Measurements from ENCODE around the gene VWA3A. TPM values are rescaled to one million over a fixed set of nuclear protein-coding genes. Genes with fewer than 3 reads are reported as not detected.
"Not testable (repeated sequence)": the region's sequence is repeated elsewhere in the genome, so short reads cannot be mapped to it uniquely, and the experiment has no call there.

The VWA3A gene
- total and polyA plus RNA-seq, 7 experiments from 2014 or later, result 0.19 to 0.84 (median 0.32) TPM; not detected in 2

GRCh38 chr16:22098405-22099255 lies 6.3 kb downstream of the VWA3A start:
- intact Hi-C loops (cut with micrococcal nuclease), result loop anchor here (1.0 kb wide), 2 partner anchors 90 to 97 kb away; partner anchors contain the start of gene PDZD9 (in 2 of the 2)
- Histone ChIP-seq H3K4me1 (ENCODE audit: control insufficient read depth in 2 of 2, insufficient read depth in 2 of 2, low read length in 2 of 2) (no peaks in the 10 kb centered on the region), H3K27me3 (ENCODE audit: control insufficient read depth in 2 of 2, insufficient read depth in 2 of 2, low read length in 2 of 2) (no peaks in the 10 kb centered on the region), H3K4me3 (ENCODE audit: low read length) (no peak overlapping the region), H3K27ac (ENCODE audit: low read depth, low read length) (no peak overlapping the region), H3K9me3 (ENCODE audit: control insufficient read depth in 2 of 3, low read length in 3 of 3) (no peaks in the 10 kb centered on the region), H3K36me3 (ENCODE audit: control insufficient read depth in 2 of 3, insufficient read depth in 3 of 3, low read length in 3 of 3) (no peaks in the 10 kb centered on the region)
- ChIA-PET CTCF (interaction anchor here (0.6 to 1.4 kb wide), 14 partner anchors 8 to 1086 kb away, joined by 3 to 8 read pairs (median 4); no protein-coding TSS in a partner anchor), POLR2A (no interaction called here)
- Mint-ChIP-seq H3K9me3 (no peaks in the 10 kb centered on the region), H3K4me3 (peak overlapping the region in 4 of 10 donors; percentile 34 to 74 (median 53)), H3K27ac (peak overlapping the region in 1 of 9 donors; percentile 19), H3K27me3 (peaks cover 9 to 24% (median 17%) of the 10 kb centered on the region in 5 donors), H3K36me3 (no peaks in the 10 kb centered on the region), H3K4me1 (peaks cover 0 to 5% (median 0%) of the 10 kb centered on the region in 7 donors)
- peak; percentile 76 for ATAC-seq
- peak in 7 of 9 donors; percentile 15 to 55 (median 42) for DNase-seq

GRCh38 chr16:22099256-22099975 lies 7.1 kb downstream of the VWA3A start:
- H3K4me3 ChIP-seq (ENCODE audit: low read length), result no peak overlapping the region
- H3K4me1 Mint-ChIP-seq, result peaks cover 0 to 5% (median 0%) of the 10 kb centered on the region in 7 donors
- intact Hi-C loops (cut with micrococcal nuclease), result loop anchor here (1.0 kb wide), 2 partner anchors 89 to 98 kb away; partner anchors contain the start of gene PDZD9 (in 2 of the 2)
- peak overlapping the region in 1 of 9 donors; percentile 19 for H3K27ac Mint-ChIP-seq
- no peaks in the 10 kb centered on the region for H3K9me3 ChIP-seq (ENCODE audit: control insufficient read depth in 2 of 3, low read length in 3 of 3)
- H3K36me3 ChIP-seq (ENCODE audit: control insufficient read depth in 2 of 3, insufficient read depth in 3 of 3, low read length in 3 of 3), result no peaks in the 10 kb centered on the region
- H3K27me3 ChIP-seq (ENCODE audit: control insufficient read depth in 2 of 2, insufficient read depth in 2 of 2, low read length in 2 of 2), result no peaks in the 10 kb centered on the region
- H3K4me1 ChIP-seq (ENCODE audit: control insufficient read depth in 2 of 2, insufficient read depth in 2 of 2, low read length in 2 of 2), result no peaks in the 10 kb centered on the region
- peak overlapping the region in 1 of 10 donors; percentile 34 for H3K4me3 Mint-ChIP-seq
- H3K36me3 Mint-ChIP-seq, result no peaks in the 10 kb centered on the region
- H3K9me3 Mint-ChIP-seq, result no peaks in the 10 kb centered on the region
- ChIA-PET POLR2A (no interaction called here), CTCF (interaction anchor here (0.6 to 1.4 kb wide), 14 partner anchors 8 to 1086 kb away, joined by 3 to 8 read pairs (median 4); no protein-coding TSS in a partner anchor)
- DNase-seq (no peak), ATAC-seq (no peak)
- no peak overlapping the region for H3K27ac ChIP-seq (ENCODE audit: low read depth, low read length)
- H3K27me3 Mint-ChIP-seq, result peaks cover 9 to 24% (median 17%) of the 10 kb centered on the region in 5 donors

- Mint-ChIP-seq H3K9me3 (no peaks in the 10 kb centered on the region), H3K27me3 (peaks cover 0 to 24% (median 5%) of the 10 kb centered on the region in 5 donors), H3K36me3 (no peaks in the 10 kb centered on the region), H3K4me1 (peaks cover 0 to 5% (median 0%) of the 10 kb centered on the region in 7 donors), H3K4me3 (no peak overlapping the region), H3K27ac (no peak overlapping the region)
- Histone ChIP-seq H3K4me3 (ENCODE audit: low read length) (no peak overlapping the region), H3K36me3 (ENCODE audit: control insufficient read depth in 2 of 3, insufficient read depth in 3 of 3, low read length in 3 of 3) (no peaks in the 10 kb centered on the region), H3K4me1 (ENCODE audit: control insufficient read depth in 2 of 2, insufficient read depth in 2 of 2, low read length in 2 of 2) (no peaks in the 10 kb centered on the region), H3K9me3 (ENCODE audit: control insufficient read depth in 2 of 3, low read length in 3 of 3) (no peaks in the 10 kb centered on the region), H3K27me3 (ENCODE audit: control insufficient read depth in 2 of 2, insufficient read depth in 2 of 2, low read length in 2 of 2) (no peaks in the 10 kb centered on the region), H3K27ac (ENCODE audit: low read depth, low read length) (no peak overlapping the region)
- intact Hi-C loops (cut with micrococcal nuclease), result no loop called here
- CTCF ChIA-PET, result no interaction called here
- DNase-seq, result no peak
- POLR2A ChIA-PET, result no interaction called here
- ATAC-seq, result no peak
These were observed 11.1 kb downstream of the VWA3A start for GRCh38 chr16:22103441-22103840.

GRCh38 chr16:22109258-22109898 lies 17.0 kb downstream of the VWA3A start:
- Histone ChIP-seq H3K4me3 (ENCODE audit: low read length) (no peak overlapping the region), H3K4me1 (ENCODE audit: control insufficient read depth in 2 of 2, insufficient read depth in 2 of 2, low read length in 2 of 2) (no peaks in the 10 kb centered on the region), H3K9me3 (ENCODE audit: control insufficient read depth in 2 of 3, low read length in 3 of 3) (no peaks in the 10 kb centered on the region), H3K27ac (ENCODE audit: low read depth, low read length) (no peak overlapping the region), H3K36me3 (ENCODE audit: control insufficient read depth in 2 of 3, insufficient read depth in 3 of 3, low read length in 3 of 3) (no peaks in the 10 kb centered on the region), H3K27me3 (ENCODE audit: control insufficient read depth in 2 of 2, insufficient read depth in 2 of 2, low read length in 2 of 2) (no peaks in the 10 kb centered on the region)
- Mint-ChIP-seq H3K27ac (peak overlapping the region in 3 of 9 donors; percentile 6 to 42 (median 9)), H3K36me3 (no peaks in the 10 kb centered on the region), H3K4me1 (peaks cover 0 to 5% (median 0%) of the 10 kb centered on the region in 7 donors), H3K4me3 (no peak overlapping the region), H3K27me3 (peaks cover 0 to 27% (median 5%) of the 10 kb centered on the region in 5 donors), H3K9me3 (no peaks in the 10 kb centered on the region)
- intact Hi-C loops (cut with micrococcal nuclease), result no loop called here
- CTCF ChIA-PET, result interaction anchor here (1.5 kb wide), 1 partner anchor 10 kb away, joined by 8 read pairs; no protein-coding TSS in a partner anchor
- peak; percentile 27 for ATAC-seq
- POLR2A ChIA-PET, result no interaction called here
- DNase-seq, result no peak

- H3K27me3 ChIP-seq (ENCODE audit: control insufficient read depth in 2 of 2, insufficient read depth in 2 of 2, low read length in 2 of 2); intact Hi-C loops (cut with micrococcal nuclease); H3K4me1 ChIP-seq (ENCODE audit: control insufficient read depth in 2 of 2, insufficient read depth in 2 of 2, low read length in 2 of 2); H3K27ac Mint-ChIP-seq; H3K36me3 Mint-ChIP-seq; H3K4me1 Mint-ChIP-seq; DNase-seq; POLR2A ChIA-PET; H3K9me3 ChIP-seq (ENCODE audit: control insufficient read depth in 2 of 3, low read length in 3 of 3); H3K9me3 Mint-ChIP-seq; H3K4me3 Mint-ChIP-seq; CTCF ChIA-PET; ATAC-seq; H3K4me3 ChIP-seq (ENCODE audit: low read length); H3K36me3 ChIP-seq (ENCODE audit: control insufficient read depth in 2 of 3, insufficient read depth in 3 of 3, low read length in 3 of 3); H3K27ac ChIP-seq (ENCODE audit: low read depth, low read length): not testable (repeated sequence)
- peaks cover 0 to 24% (median 0%) of the 10 kb centered on the region in 5 donors for H3K27me3 Mint-ChIP-seq
These were observed 19.3 kb downstream of the VWA3A start for GRCh38 chr16:22111629-22112028.

- H3K36me3 Mint-ChIP-seq, result no peaks in the 10 kb centered on the region
- CTCF ChIA-PET, result no interaction called here
- intact Hi-C loops (cut with micrococcal nuclease), result no loop called here
These were observed 23.9 kb downstream of the VWA3A start for GRCh38 chr16:22116095-22116700.

More at GRCh38 chr16:22116095-22116700, 23.9 kb downstream of the VWA3A start:
- Histone ChIP-seq H3K4me3 (ENCODE audit: low read length) (no peak overlapping the region), H3K9me3 (ENCODE audit: control insufficient read depth in 2 of 3, low read length in 3 of 3) (no peaks in the 10 kb centered on the region), H3K4me1 (ENCODE audit: control insufficient read depth in 2 of 2, insufficient read depth in 2 of 2, low read length in 2 of 2) (no peaks in the 10 kb centered on the region), H3K36me3 (ENCODE audit: control insufficient read depth in 2 of 3, insufficient read depth in 3 of 3, low read length in 3 of 3) (no peaks in the 10 kb centered on the region), H3K27ac (ENCODE audit: low read depth, low read length) (no peak overlapping the region), H3K27me3 (ENCODE audit: control insufficient read depth in 2 of 2, insufficient read depth in 2 of 2, low read length in 2 of 2) (no peaks in the 10 kb centered on the region)
- DNase-seq, result no peak
- no peaks in the 10 kb centered on the region for H3K4me1 Mint-ChIP-seq
- no peak for ATAC-seq
- H3K27me3 Mint-ChIP-seq, result peaks cover 0 to 3% (median 0%) of the 10 kb centered on the region in 5 donors
- peaks cover 0 to 2% (median 0%) of the 10 kb centered on the region in 11 donors for H3K9me3 Mint-ChIP-seq
- peak overlapping the region in 1 of 9 donors; percentile 38 for H3K27ac Mint-ChIP-seq
- POLR2A ChIA-PET, result no interaction called here
- H3K4me3 Mint-ChIP-seq, result no peak overlapping the region

Measured in naive thymus-derived CD4-positive, alpha-beta T cell (primary cell).